Fibroblast of lung (primary cell): Measurements from ENCODE around the gene IRF2BPL. TPM values are rescaled to one million over a fixed set of nuclear protein-coding genes. Genes with fewer than 3 reads are reported as not detected.

Source experiments
- DNase-seq, 2 donors: peaks; one replicate each; pipeline versions ENCODE4 v3.0.0 to v3.0.0-alpha.2; 2010; ENCODE audit warnings: low read depth in 2 of 2
- H2AFZ ChIP-seq: 2 replicates; pipeline ENCODE4 v1.5.1; 2012; ENCODE audit warnings: low read length, control low read depth, inconsistent platforms
- H3K27ac ChIP-seq: 2 replicates; pipeline ENCODE4 v1.5.1; 2011; ENCODE audit warnings: low read length, control low read depth; ENCODE audit not compliant: insufficient read depth
- H3K27me3 ChIP-seq: 2 replicates; pipeline ENCODE4 v1.5.1; 2011; ENCODE audit warnings: mild to moderate bottlenecking, low read length; ENCODE audit not compliant: control insufficient read depth, insufficient read depth
- H3K36me3 ChIP-seq: 2 replicates; pipeline ENCODE4 v1.5.1; 2011; ENCODE audit warnings: low read length; ENCODE audit not compliant: control insufficient read depth, insufficient read depth
- H3K4me1 ChIP-seq: 2 replicates; pipeline ENCODE4 v1.5.1; 2011; ENCODE audit warnings: low read length; ENCODE audit not compliant: control insufficient read depth, insufficient read depth; ENCODE audit errors: extremely low read depth
- H3K4me2 ChIP-seq: 2 replicates; pipeline ENCODE4 v1.5.1; 2011; ENCODE audit warnings: low read length, control low read depth; ENCODE audit not compliant: insufficient read depth; ENCODE audit errors: extremely low read depth
- H3K4me3 ChIP-seq, 4 experiments: fragments of 200-600 bp in 1 of 4; sonication (generic) in 1 of 4; replicated peaks in 1 of 4; 2 replicates each; pipeline ENCODE4 v1.5.1; 2011 to 2016; ENCODE audit warnings: low read length in 4 of 4, low read depth in 3 of 4, mild to moderate bottlenecking in 3 of 4, control low read depth in 2 of 4, inconsistent platforms in 1 of 4, mixed read lengths in 1 of 4; ENCODE audit not compliant: insufficient read depth in 1 of 4; ENCODE audit errors: control extremely low read depth in 1 of 4
- H3K79me2 ChIP-seq: 2 replicates; pipeline ENCODE4 v1.5.1; 2012; ENCODE audit warnings: mild to moderate bottlenecking, low read length, inconsistent platforms; ENCODE audit not compliant: control insufficient read depth, insufficient read depth
- H3K9ac ChIP-seq: 2 replicates; pipeline ENCODE4 v1.5.1; 2011; ENCODE audit warnings: mild to moderate bottlenecking, low read length, control low read depth; ENCODE audit not compliant: insufficient read depth
- H3K9me3 ChIP-seq: 2 replicates; pipeline ENCODE4 v1.5.1; 2012; ENCODE audit warnings: low read depth, low read length; ENCODE audit not compliant: control insufficient read depth, insufficient read depth
- H4K20me1 ChIP-seq: 2 replicates; pipeline ENCODE4 v1.5.1; 2011; ENCODE audit warnings: low read length; ENCODE audit not compliant: control insufficient read depth, insufficient read depth; ENCODE audit errors: extremely low read depth
- EZH2 ChIP-seq: IDR thresholded peaks from 2 replicates; pipeline ENCODE4 v1.5.1; 2012; ENCODE audit warnings: low read length, control low read depth, mild to moderate bottlenecking; ENCODE audit errors: missing control alignments
- polyA plus RNA-seq, 2 donors: library from polyadenylated mRNA; depleted of rRNA in 1 of 2; stranded (reverse) in 1 of 2; unstranded in 1 of 2; fragments of >200 nt; gene quantifications; 2 replicates each; pipeline ENCODE4 v1.2.1, GENCODE V29; 2011 to 2012; ENCODE audit warnings: missing spikeins in 1 of 2
- total RNA-seq: library from RNA; depleted of rRNA; stranded (reverse); fragments of >200 nt; gene quantifications from 2 replicates; pipeline ENCODE4 v1.2.1, GENCODE V29; 2014
- TF ChIP-seq, protein P1 (sequence below), 2 donors: IDR thresholded peaks in 1 of 2; conservative IDR thresholded peaks in 1 of 2; 1 replicate in 1 of 2; 2 replicates in 1 of 2; pipeline ENCODE4 v1.5.1; 2011 to 2012; ENCODE audit warnings: low read length in 2 of 2, control low read depth in 1 of 2, inconsistent platforms in 1 of 2, low read depth in 1 of 2, mild to moderate bottlenecking in 1 of 2

IRF2BPL gene
- total and polyA plus RNA-seq, 2 donors (not counting 1 experiment from before 2014, with no cell fraction given), result 9.8 to 45.9 TPM

DNA sequence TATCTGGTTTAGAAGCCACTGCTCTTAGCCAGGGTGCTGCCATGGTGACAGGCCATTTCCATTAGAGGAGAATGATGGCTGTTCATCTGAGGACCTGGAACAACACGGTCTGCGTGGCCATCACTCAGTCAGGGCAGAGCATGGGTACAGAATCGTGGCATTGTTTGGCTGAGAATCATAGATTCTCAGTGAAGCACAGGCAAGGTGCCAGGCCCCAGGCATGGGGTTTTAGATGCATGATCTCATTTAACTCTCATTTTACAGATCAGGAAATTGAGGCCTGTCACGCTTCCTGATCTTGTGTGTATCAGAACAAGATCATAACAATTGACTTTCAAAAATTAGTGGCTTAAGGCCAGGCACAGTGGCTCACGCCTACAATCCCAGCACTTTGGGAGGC lies 26.8 kb upstream of the IRF2BPL start:
- TF ChIP-seq, protein P1, sequence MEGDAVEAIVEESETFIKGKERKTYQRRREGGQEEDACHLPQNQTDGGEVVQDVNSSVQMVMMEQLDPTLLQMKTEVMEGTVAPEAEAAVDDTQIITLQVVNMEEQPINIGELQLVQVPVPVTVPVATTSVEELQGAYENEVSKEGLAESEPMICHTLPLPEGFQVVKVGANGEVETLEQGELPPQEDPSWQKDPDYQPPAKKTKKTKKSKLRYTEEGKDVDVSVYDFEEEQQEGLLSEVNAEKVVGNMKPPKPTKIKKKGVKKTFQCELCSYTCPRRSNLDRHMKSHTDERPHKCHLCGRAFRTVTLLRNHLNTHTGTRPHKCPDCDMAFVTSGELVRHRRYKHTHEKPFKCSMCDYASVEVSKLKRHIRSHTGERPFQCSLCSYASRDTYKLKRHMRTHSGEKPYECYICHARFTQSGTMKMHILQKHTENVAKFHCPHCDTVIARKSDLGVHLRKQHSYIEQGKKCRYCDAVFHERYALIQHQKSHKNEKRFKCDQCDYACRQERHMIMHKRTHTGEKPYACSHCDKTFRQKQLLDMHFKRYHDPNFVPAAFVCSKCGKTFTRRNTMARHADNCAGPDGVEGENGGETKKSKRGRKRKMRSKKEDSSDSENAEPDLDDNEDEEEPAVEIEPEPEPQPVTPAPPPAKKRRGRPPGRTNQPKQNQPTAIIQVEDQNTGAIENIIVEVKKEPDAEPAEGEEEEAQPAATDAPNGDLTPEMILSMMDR (conservative IDR thresholded peaks at IDR 0.05 in 1 of 2, IDR thresholded peaks at IDR 0.05 in 1 of 2; ENCODE audit: low read depth in 1 of 2, low read length in 2 of 2), result no peak
- TF ChIP-seq EZH2, result no peak
- Histone ChIP-seq H3K9me3 (no peaks in the 10 kb centered on the region), H3K27ac (no peak overlapping the region), H4K20me1 (no peaks in the 10 kb centered on the region), H3K4me2 (no peak overlapping the region), H3K9ac (no peak overlapping the region), H3K79me2 (no peaks in the 10 kb centered on the region), H3K4me3 (no peak overlapping the region), H3K27me3 (no peaks in the 10 kb centered on the region), H3K4me1 (peaks cover 10% of the 10 kb centered on the region), H2AFZ (no peak overlapping the region), H3K36me3 (no peaks in the 10 kb centered on the region)
- DNase-seq, result no peak

DNA sequence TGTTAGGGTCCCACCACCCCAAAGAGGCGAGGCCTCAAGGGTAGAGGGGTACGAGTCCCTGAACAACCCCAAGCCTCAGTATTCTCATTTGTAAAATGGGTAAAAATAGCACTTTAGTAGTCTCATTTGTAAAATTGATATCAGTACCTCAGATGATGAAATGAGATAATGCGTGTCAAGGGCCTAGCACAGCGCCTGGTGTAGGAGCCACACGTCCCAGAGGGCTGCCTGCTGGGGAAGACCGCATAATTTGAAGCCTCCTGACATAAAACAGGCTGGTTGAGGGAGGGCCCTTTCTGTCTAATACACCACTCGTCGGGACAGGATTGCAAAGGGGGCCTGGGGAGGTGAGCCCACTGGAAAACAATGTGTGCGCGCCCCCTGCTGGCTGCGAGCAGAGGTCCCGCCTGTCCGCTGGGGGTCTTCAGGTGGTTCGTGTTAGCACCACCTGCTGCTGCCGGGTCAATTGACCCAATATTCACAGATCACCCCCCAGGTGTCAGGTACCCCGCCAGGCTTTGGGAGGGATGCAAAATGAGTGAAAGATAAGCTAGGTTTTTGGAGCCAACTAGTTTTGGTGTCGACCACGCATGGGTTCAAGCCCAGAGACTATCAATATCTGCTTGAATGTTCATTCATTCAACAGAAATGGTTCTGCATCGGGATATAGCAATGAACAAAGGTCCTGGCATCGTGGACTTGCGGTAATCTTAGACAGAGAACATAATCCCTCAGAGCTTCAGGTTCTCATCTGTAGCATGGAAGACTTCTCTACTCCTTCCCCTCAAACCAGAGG lies 24.7 kb upstream of the IRF2BPL start:
- H3K79me2 ChIP-seq, result no peaks in the 10 kb centered on the region
- no peak overlapping the region for H3K4me3 ChIP-seq
- H3K9ac ChIP-seq, result no peak overlapping the region
- H3K36me3 ChIP-seq, result no peaks in the 10 kb centered on the region
- no peak for TF ChIP-seq EZH2
- TF ChIP-seq, protein P1 (conservative IDR thresholded peaks at IDR 0.05 in 1 of 2, IDR thresholded peaks at IDR 0.05 in 1 of 2; ENCODE audit: low read depth in 1 of 2, low read length in 2 of 2), result peak; percentile 64 to 83
- H3K4me1 ChIP-seq, result peaks cover 4% of the 10 kb centered on the region
- no peaks in the 10 kb centered on the region for H4K20me1 ChIP-seq
- DNase-seq, result peak; percentile 74 to 79
- H3K27me3 ChIP-seq, result no peaks in the 10 kb centered on the region
- no peak overlapping the region for H3K4me2 ChIP-seq
- no peaks in the 10 kb centered on the region for H3K9me3 ChIP-seq
- H3K27ac ChIP-seq, result no peak overlapping the region
- no peak overlapping the region for H2AFZ ChIP-seq

DNA sequence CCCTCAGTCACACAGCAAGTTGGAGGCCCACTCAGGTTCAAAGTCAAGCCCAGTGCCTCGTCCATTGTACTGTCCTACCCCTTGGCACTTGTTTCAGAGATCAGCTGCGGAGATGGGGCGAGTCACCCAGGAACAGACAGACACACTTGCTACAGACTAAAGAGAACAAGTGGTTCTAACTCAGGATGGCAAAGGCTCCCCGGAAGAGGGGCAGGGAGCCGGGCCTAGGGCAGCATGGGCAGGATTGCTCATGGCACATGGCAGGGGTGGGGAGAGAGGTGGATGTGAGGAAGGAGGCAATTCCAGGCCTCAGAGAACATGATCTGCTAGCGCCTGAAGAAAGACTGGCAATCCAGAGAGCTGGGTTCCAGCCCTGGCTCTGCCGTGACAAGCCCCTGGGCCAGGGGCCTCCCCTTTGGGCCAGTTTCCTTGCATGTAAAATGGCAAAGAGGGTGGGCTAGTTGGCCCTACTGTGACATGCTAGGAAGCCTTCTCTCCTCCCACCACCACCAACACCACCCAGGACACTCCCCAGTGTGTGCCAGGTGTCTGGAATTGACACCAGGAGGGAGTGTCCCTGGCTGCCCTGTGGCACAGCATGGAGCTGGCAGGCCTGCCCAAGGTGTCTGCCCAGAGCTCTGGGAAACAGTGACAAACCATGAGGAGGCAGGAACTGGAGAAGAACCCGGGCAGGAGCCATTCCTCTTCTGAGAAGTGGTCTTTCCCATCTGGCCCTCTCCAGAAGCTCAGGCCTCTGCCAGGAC lies 24.0 kb upstream of the IRF2BPL start:
- no peak overlapping the region for H2AFZ ChIP-seq
- DNase-seq, result no peak

More for the DNA sequence above, 24.0 kb upstream of the IRF2BPL start:
- no peak overlapping the region for H3K4me3 ChIP-seq
- TF ChIP-seq, protein P1 (conservative IDR thresholded peaks at IDR 0.05 in 1 of 2, IDR thresholded peaks at IDR 0.05 in 1 of 2; ENCODE audit: low read depth in 1 of 2, low read length in 2 of 2), result no peak
- TF ChIP-seq EZH2, result no peak
- H3K27ac ChIP-seq, result no peak overlapping the region
- H3K36me3 ChIP-seq, result no peaks in the 10 kb centered on the region
- no peak overlapping the region for H3K9ac ChIP-seq
- H3K27me3 ChIP-seq, result no peaks in the 10 kb centered on the region
- no peaks in the 10 kb centered on the region for H4K20me1 ChIP-seq
- H3K4me1 ChIP-seq, result peaks cover 4% of the 10 kb centered on the region
- H3K9me3 ChIP-seq, result no peaks in the 10 kb centered on the region
- H3K4me2 ChIP-seq, result no peak overlapping the region
- no peaks in the 10 kb centered on the region for H3K79me2 ChIP-seq
